ENCODE results near the gene TANC1. TPM values are rescaled to one million over a fixed set of nuclear protein-coding genes. Genes with fewer than 3 reads are reported as not detected.

Gene TANC1
- total and polyA plus RNA-seq, 4 donors: 7.8 to 58.3 (median 48.0) TPM

DNA sequence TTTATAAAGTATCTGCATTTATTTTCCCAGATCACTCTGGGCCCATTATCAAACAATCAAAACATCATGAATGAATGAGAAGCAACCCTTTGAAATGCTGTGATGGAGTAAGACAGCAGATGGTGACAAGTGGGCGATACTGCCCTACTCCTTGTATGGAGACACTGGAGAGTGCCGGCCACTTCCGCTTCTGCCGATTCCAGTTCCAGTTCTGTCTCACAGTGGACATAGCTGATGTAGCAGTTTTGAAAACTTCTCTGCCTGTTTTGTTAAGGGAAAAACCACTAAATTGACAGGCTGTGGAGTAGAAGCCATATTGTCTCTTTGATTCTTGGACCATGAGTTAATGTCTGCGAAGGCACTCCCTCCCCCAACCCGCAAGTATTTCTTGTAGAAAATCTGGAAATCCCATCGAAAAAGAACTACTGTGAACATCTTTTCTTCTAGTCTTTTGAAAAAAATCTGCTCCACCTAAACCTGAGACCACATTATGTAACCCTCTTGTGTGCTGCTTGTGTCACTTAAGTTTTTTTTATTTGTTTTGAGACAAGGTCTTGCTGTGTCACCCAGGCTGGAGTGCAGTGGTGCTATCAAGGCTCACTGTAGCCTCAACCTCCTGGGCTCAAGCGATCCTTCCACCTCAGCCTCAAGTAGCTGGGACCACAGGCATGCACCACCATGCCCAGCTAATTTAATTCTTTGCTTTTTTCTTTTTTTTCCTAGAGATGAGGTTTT lies 133.5 kb downstream of the TANC1 start:
- H3K36me3 ChIP-seq (ENCODE audit: control insufficient read depth in 1 of 2, insufficient read depth in 2 of 2, low read length in 1 of 2): no peaks in the 10 kb centered on the region
- H3K4me3 ChIP-seq (ENCODE audit: low read length in 2 of 2): no peak overlapping the region
- 77 to 83% methylated on average over 7 of the region's 8 CpGs for WGBS, 2 donors
- intact Hi-C loops (cut with DNase I): no loop called here
- peak in 1 of 2 donors; percentile 63 for DNase-seq
- no peak for ATAC-seq (ENCODE audit: low FRiP score)
- no peaks in the 10 kb centered on the region for H3K9me3 ChIP-seq (ENCODE audit: control insufficient read depth, low read length)
- no peaks in the 10 kb centered on the region for H3K27me3 ChIP-seq (ENCODE audit: control insufficient read depth in 1 of 2, insufficient read depth in 2 of 2, low read length in 1 of 2)
- H3K4me1 ChIP-seq (ENCODE audit: control insufficient read depth in 1 of 2, insufficient read depth in 2 of 2, low read length in 2 of 2): peaks cover 0 to 2% of the 10 kb centered on the region in 2 donors
- no peak overlapping the region for H3K27ac ChIP-seq (ENCODE audit: low read depth in 1 of 2, low read length in 2 of 2)

GRCh38 chr2:159103411-159103810 lies 135.0 kb downstream of the TANC1 start:
- no peaks in the 10 kb centered on the region for H3K36me3 ChIP-seq (ENCODE audit: control insufficient read depth in 1 of 2, insufficient read depth in 2 of 2, low read length in 1 of 2)
- H3K27ac ChIP-seq (ENCODE audit: low read depth in 1 of 2, low read length in 2 of 2): no peak overlapping the region
- no peaks in the 10 kb centered on the region for H3K9me3 ChIP-seq (ENCODE audit: control insufficient read depth, low read length)
- H3K27me3 ChIP-seq (ENCODE audit: control insufficient read depth in 1 of 2, insufficient read depth in 2 of 2, low read length in 1 of 2): no peaks in the 10 kb centered on the region
- no peak for DNase-seq
- 60% methylated on average over 5 of the region's 5 CpGs; no CpG with 5 or more reads in 1 of the 2 donors for WGBS, 2 donors
- intact Hi-C loops (cut with DNase I): no loop called here
- H3K4me1 ChIP-seq (ENCODE audit: control insufficient read depth in 1 of 2, insufficient read depth in 2 of 2, low read length in 2 of 2): peaks cover 0 to 2% of the 10 kb centered on the region in 2 donors
- ATAC-seq (ENCODE audit: low FRiP score): no peak
- H3K4me3 ChIP-seq (ENCODE audit: low read length in 2 of 2): no peak overlapping the region

- Histone ChIP-seq H3K36me3 (ENCODE audit: control insufficient read depth in 1 of 2, insufficient read depth in 2 of 2, low read length in 1 of 2) (no peaks in the 10 kb centered on the region), H3K4me1 (ENCODE audit: control insufficient read depth in 1 of 2, insufficient read depth in 2 of 2, low read length in 2 of 2) (no peaks in the 10 kb centered on the region), H3K4me3 (ENCODE audit: low read length in 2 of 2) (no peak overlapping the region), H3K9me3 (ENCODE audit: control insufficient read depth, low read length) (no peaks in the 10 kb centered on the region), H3K27me3 (ENCODE audit: control insufficient read depth in 1 of 2, insufficient read depth in 2 of 2, low read length in 1 of 2) (no peaks in the 10 kb centered on the region), H3K27ac (ENCODE audit: low read depth in 1 of 2, low read length in 2 of 2) (no peak overlapping the region)
- ATAC-seq (ENCODE audit: low FRiP score): no peak
- intact Hi-C loops (cut with DNase I): no loop called here
- no peak for DNase-seq
- WGBS, 2 donors: 64 to 65% methylated on average over 5 of the region's 5 CpGs
Observed at GRCh38 chr2:159106109-159106508, 137.7 kb downstream of the TANC1 start.

GRCh38 chr2:159108181-159108893 lies 139.9 kb downstream of the TANC1 start:
- Histone ChIP-seq H3K36me3 (ENCODE audit: control insufficient read depth in 1 of 2, insufficient read depth in 2 of 2, low read length in 1 of 2) (no peaks in the 10 kb centered on the region), H3K4me1 (ENCODE audit: control insufficient read depth in 1 of 2, insufficient read depth in 2 of 2, low read length in 2 of 2) (no peaks in the 10 kb centered on the region), H3K4me3 (ENCODE audit: low read length in 2 of 2) (no peak overlapping the region), H3K27ac (ENCODE audit: low read depth in 1 of 2, low read length in 2 of 2) (no peak overlapping the region), H3K9me3 (ENCODE audit: control insufficient read depth, low read length) (no peaks in the 10 kb centered on the region), H3K27me3 (ENCODE audit: control insufficient read depth in 1 of 2, insufficient read depth in 2 of 2, low read length in 1 of 2) (no peaks in the 10 kb centered on the region)
- DNase-seq (no peak), ATAC-seq (ENCODE audit: low FRiP score) (no peak)
- 87% methylated on average over 12 of the region's 12 CpGs for WGBS, 2 donors
- intact Hi-C loops (cut with DNase I): no loop called here

- Histone ChIP-seq H3K27ac (ENCODE audit: low read depth in 1 of 2, low read length in 2 of 2) (no peak overlapping the region), H3K9me3 (ENCODE audit: control insufficient read depth, low read length) (no peaks in the 10 kb centered on the region), H3K36me3 (ENCODE audit: control insufficient read depth in 1 of 2, insufficient read depth in 2 of 2, low read length in 1 of 2) (no peaks in the 10 kb centered on the region), H3K4me1 (ENCODE audit: control insufficient read depth in 1 of 2, insufficient read depth in 2 of 2, low read length in 2 of 2) (no peaks in the 10 kb centered on the region), H3K27me3 (ENCODE audit: control insufficient read depth in 1 of 2, insufficient read depth in 2 of 2, low read length in 1 of 2) (no peaks in the 10 kb centered on the region), H3K4me3 (ENCODE audit: low read length in 2 of 2) (no peak overlapping the region)
- intact Hi-C loops (cut with DNase I): no loop called here
- ATAC-seq (ENCODE audit: low FRiP score) (no peak), DNase-seq (no peak)
- 94 to 96% methylated on average over 3 of the region's 3 CpGs for WGBS, 2 donors
Observed at GRCh38 chr2:159109517-159109916, 141.1 kb downstream of the TANC1 start.

DNA sequence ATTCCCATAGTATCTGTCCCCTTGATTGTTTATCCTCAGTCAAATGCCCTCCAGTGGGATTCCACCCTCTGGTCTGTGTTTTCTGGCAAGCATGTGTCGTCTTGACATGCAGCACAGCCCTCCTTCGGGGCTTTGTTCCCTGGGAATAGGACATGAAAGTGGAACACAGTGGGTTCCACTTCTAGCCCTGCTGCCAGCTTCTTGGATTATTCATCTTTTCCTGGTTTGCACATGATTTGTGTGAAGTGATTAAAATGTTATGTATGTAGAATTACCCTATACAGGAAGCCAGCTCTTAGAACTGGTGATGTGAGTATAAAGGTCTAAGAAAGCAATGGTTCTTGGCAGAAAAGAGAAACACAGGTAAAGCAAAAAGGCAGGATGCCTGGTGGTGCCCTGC lies 142.3 kb downstream of the TANC1 start:
- no peak overlapping the region for H3K4me3 ChIP-seq (ENCODE audit: low read length in 2 of 2)
- ATAC-seq (ENCODE audit: low FRiP score) (no peak), DNase-seq (no peak)
- no peaks in the 10 kb centered on the region for H3K9me3 ChIP-seq (ENCODE audit: control insufficient read depth, low read length)
- no peak overlapping the region for H3K27ac ChIP-seq (ENCODE audit: low read depth in 1 of 2, low read length in 2 of 2)
- H3K4me1 ChIP-seq (ENCODE audit: control insufficient read depth in 1 of 2, insufficient read depth in 2 of 2, low read length in 2 of 2): peaks cover 0 to 5% of the 10 kb centered on the region in 2 donors
- WGBS, 2 donors: 40 to 47% methylated on average over 2 of the region's 2 CpGs
- no peaks in the 10 kb centered on the region for H3K36me3 ChIP-seq (ENCODE audit: control insufficient read depth in 1 of 2, insufficient read depth in 2 of 2, low read length in 1 of 2)
- no peaks in the 10 kb centered on the region for H3K27me3 ChIP-seq (ENCODE audit: control insufficient read depth in 1 of 2, insufficient read depth in 2 of 2, low read length in 1 of 2)
- intact Hi-C loops (cut with DNase I): no loop called here

GRCh38 chr2:159111346-159111927 lies 143.0 kb downstream of the TANC1 start:
- intact Hi-C loops (cut with DNase I): no loop called here
- H3K4me3 ChIP-seq (ENCODE audit: low read length in 2 of 2): no peak overlapping the region
- peaks cover 0 to 6% of the 10 kb centered on the region in 2 donors for H3K4me1 ChIP-seq (ENCODE audit: control insufficient read depth in 1 of 2, insufficient read depth in 2 of 2, low read length in 2 of 2)
- no peak overlapping the region for H3K27ac ChIP-seq (ENCODE audit: low read depth in 1 of 2, low read length in 2 of 2)
- DNase-seq (no peak), ATAC-seq (ENCODE audit: low FRiP score) (no peak)
- 45 to 49% methylated on average over 8 of the region's 8 CpGs for WGBS, 2 donors
- H3K27me3 ChIP-seq (ENCODE audit: control insufficient read depth in 1 of 2, insufficient read depth in 2 of 2, low read length in 1 of 2): no peaks in the 10 kb centered on the region
- H3K9me3 ChIP-seq (ENCODE audit: control insufficient read depth, low read length): no peaks in the 10 kb centered on the region
- no peaks in the 10 kb centered on the region for H3K36me3 ChIP-seq (ENCODE audit: control insufficient read depth in 1 of 2, insufficient read depth in 2 of 2, low read length in 1 of 2)

GRCh38 chr2:159114835-159115234 lies 146.4 kb downstream of the TANC1 start:
- no peaks in the 10 kb centered on the region for H3K9me3 ChIP-seq (ENCODE audit: control insufficient read depth, low read length)
- peaks cover 0 to 8% of the 10 kb centered on the region in 2 donors for H3K4me1 ChIP-seq (ENCODE audit: control insufficient read depth in 1 of 2, insufficient read depth in 2 of 2, low read length in 2 of 2)
- no peak overlapping the region for H3K4me3 ChIP-seq (ENCODE audit: low read length in 2 of 2)
- no peaks in the 10 kb centered on the region for H3K27me3 ChIP-seq (ENCODE audit: control insufficient read depth in 1 of 2, insufficient read depth in 2 of 2, low read length in 1 of 2)
- H3K36me3 ChIP-seq (ENCODE audit: control insufficient read depth in 1 of 2, insufficient read depth in 2 of 2, low read length in 1 of 2): peaks cover 0 to 2% of the 10 kb centered on the region in 2 donors
- intact Hi-C loops (cut with DNase I): loop anchor here (5.0 kb wide), 4 partner anchors 78 to 692 kb away; partner anchors contain the start of gene TANC1 (in 2 of the 2)
- no peak overlapping the region for H3K27ac ChIP-seq (ENCODE audit: low read depth in 1 of 2, low read length in 2 of 2)
- DNase-seq (no peak), ATAC-seq (ENCODE audit: low FRiP score) (no peak)
- WGBS, 2 donors: 87 to 89% methylated on average over 5 of the region's 5 CpGs
